DND-41 (cell line): ENCODE results near the gene NOL3.
A peak's percentile ranks its signal among the peaks of the same experiment; 100 is the strongest.

Experiments used
- ATAC-seq: fragments of 200-7000 bp; cut with Tn5 transposase; 3 replicates; pipeline ENCODE4 v1.9.1; 2021; ENCODE audit warnings: low read depth; ENCODE audit not compliant: insufficient read depth
- DNase-seq: peaks from one replicate; pipeline ENCODE4 v3.0.0-alpha.2; 2020
- H2AFZ ChIP-seq: 2 replicates; pipeline ENCODE4 v1.6.0; 2012; ENCODE audit warnings: low read depth, low read length
- H3K27ac ChIP-seq: 2 replicates; pipeline ENCODE4 v1.5.1; 2012; ENCODE audit warnings: low read length, inconsistent platforms
- H3K27me3 ChIP-seq: fragments of 200-600 bp; sonication (generic); 2 replicates; pipeline ENCODE4 v1.6.0; 2012; ENCODE audit warnings: low read length, mild to moderate bottlenecking, inconsistent platforms; ENCODE audit not compliant: insufficient read depth, poor library complexity
- H3K36me3 ChIP-seq: 2 replicates; pipeline ENCODE4 v1.5.1; 2012; ENCODE audit warnings: low read length, inconsistent platforms; ENCODE audit not compliant: insufficient read depth
- H3K4me1 ChIP-seq: 2 replicates; pipeline ENCODE4 v1.5.1; 2012; ENCODE audit warnings: mild to moderate bottlenecking, low read length; ENCODE audit not compliant: insufficient read depth
- H3K4me2 ChIP-seq: 2 replicates; pipeline ENCODE4 v1.6.0; 2012; ENCODE audit warnings: mild to moderate bottlenecking, moderate library complexity, low read length, inconsistent platforms; ENCODE audit not compliant: insufficient read depth
- H3K4me3 ChIP-seq, 2 experiments: fragments of 200-600 bp in 1 of 2; shearing (Covaris generic) in 1 of 2; 2 replicates each; pipeline ENCODE4 v1.5.1; 2012 to 2016; ENCODE audit warnings: inconsistent platforms in 2 of 2, low read length in 2 of 2, mild to moderate bottlenecking in 2 of 2, low read depth in 1 of 2, moderate library complexity in 1 of 2
- H3K79me2 ChIP-seq: 2 replicates; pipeline ENCODE4 v1.6.0; 2012; ENCODE audit warnings: low read length, inconsistent platforms; ENCODE audit not compliant: insufficient read depth
- H3K9ac ChIP-seq: 2 replicates; pipeline ENCODE4 v1.6.0; 2012; ENCODE audit warnings: low read depth, mild to moderate bottlenecking, inconsistent platforms, low read length, moderate library complexity
- H3K9me3 ChIP-seq: 2 replicates; pipeline ENCODE4 v1.5.1; 2012; ENCODE audit warnings: low read length, moderate library complexity, mild to moderate bottlenecking, inconsistent platforms; ENCODE audit not compliant: insufficient read depth, severe bottlenecking
- H4K20me1 ChIP-seq: 2 replicates; pipeline ENCODE4 v1.6.0; 2012; ENCODE audit warnings: low read length; ENCODE audit not compliant: insufficient read depth
- CTCF ChIP-seq: IDR thresholded peaks from 2 replicates; pipeline ENCODE4 v1.5.1; 2012; ENCODE audit warnings: borderline replicate concordance, low read length, moderate library complexity, mild to moderate bottlenecking; ENCODE audit not compliant: poor library complexity, severe bottlenecking; ENCODE audit errors: extremely low read depth
- EZH2 ChIP-seq: IDR thresholded peaks from 3 replicates; pipeline ENCODE4 v1.6.1; 2012; ENCODE audit warnings: borderline replicate concordance, low read depth, mild to moderate bottlenecking, moderate library complexity, low read length, inconsistent platforms; ENCODE audit not compliant: severe bottlenecking

Gene NOL3

GRCh38 chr16:67193536-67193935 is 23.2 kb downstream of the NOL3 start:
- DNase-seq (no peak), ATAC-seq (no peak)
- Histone ChIP-seq H3K27me3 (no peaks in the 10 kb centered on the region), H3K9ac (peak overlapping the region; percentile 85), H4K20me1 (peaks cover 44% of the 10 kb centered on the region), H3K79me2 (peaks cover 41% of the 10 kb centered on the region), H3K36me3 (peaks cover 62% of the 10 kb centered on the region), H2AFZ (no peak overlapping the region), H3K27ac (peak overlapping the region; percentile 80), H3K4me1 (peaks cover 37% of the 10 kb centered on the region), H3K4me2 (peak overlapping the region; percentile 96), H3K9me3 (no peaks in the 10 kb centered on the region), H3K4me3 (peak overlapping the region; percentile 92 to 94; a peak in 3 of 4 replicates)
- TF ChIP-seq EZH2 (no peak), CTCF (no peak)

- peak overlapping the region; percentile 96 for H3K4me2 ChIP-seq
- ATAC-seq (no peak), DNase-seq (no peak)
- H3K36me3 ChIP-seq, result peaks cover 68% of the 10 kb centered on the region
- peak overlapping the region in 1 of 2 experiments; percentile 94; a peak in 2 of 4 replicates for H3K4me3 ChIP-seq
- H3K9me3 ChIP-seq, result no peaks in the 10 kb centered on the region
- TF ChIP-seq CTCF (no peak), EZH2 (no peak)
- 0 out of 2 replicates have a peak overlapping the region, but pooled peaks have one; percentile 85 for H3K9ac ChIP-seq
- H3K27ac ChIP-seq, result no peak overlapping the region
- no peak overlapping the region for H2AFZ ChIP-seq
- no peaks in the 10 kb centered on the region for H3K27me3 ChIP-seq
- H4K20me1 ChIP-seq, result peaks cover 44% of the 10 kb centered on the region
- peaks cover 41% of the 10 kb centered on the region for H3K79me2 ChIP-seq
- H3K4me1 ChIP-seq, result peaks cover 37% of the 10 kb centered on the region
These were observed 23.9 kb downstream of the NOL3 start for GRCh38 chr16:67194260-67194659.

- peaks cover 79% of the 10 kb centered on the region for H3K36me3 ChIP-seq
These were observed 25.3 kb downstream of the NOL3 start for GRCh38 chr16:67195676-67196075.

More at GRCh38 chr16:67195676-67196075, 25.3 kb downstream of the NOL3 start:
- no peak overlapping the region for H3K4me3 ChIP-seq
- DNase-seq (no peak), ATAC-seq (no peak)
- H3K79me2 ChIP-seq, result peaks cover 41% of the 10 kb centered on the region
- no peak overlapping the region for H3K9ac ChIP-seq
- H3K27me3 ChIP-seq, result no peaks in the 10 kb centered on the region
- H3K4me2 ChIP-seq, result no peak overlapping the region
- peaks cover 48% of the 10 kb centered on the region for H4K20me1 ChIP-seq
- H3K4me1 ChIP-seq, result peaks cover 36% of the 10 kb centered on the region
- H3K9me3 ChIP-seq, result no peaks in the 10 kb centered on the region
- TF ChIP-seq CTCF (no peak), EZH2 (no peak)
- H2AFZ ChIP-seq, result no peak overlapping the region
- H3K27ac ChIP-seq, result no peak overlapping the region
